Activated T-cell treated with anti-CD3 and anti-CD28 coated beads, Interleukin-2, amount 50 U/mL, for 24 hours (primary cell): ENCODE data around the gene P4HA3.
A peak's percentile ranks its signal among the peaks of the same experiment; 100 is the strongest.
"Not testable (repeated sequence)": the region's sequence is repeated elsewhere in the genome, so short reads cannot be mapped to it uniquely, and the experiment has no call there.

ENCODE experiments used
- DNase-seq: peaks from one replicate; pipeline ENCODE4 v3.0.0-alpha.2; 2020
- H3K27ac Mint-ChIP-seq: 2 replicates; pipeline ENCODE4 v1.8.0; 2020; ENCODE audit warnings: mild to moderate bottlenecking, mixed read lengths
- H3K27me3 Mint-ChIP-seq: 2 replicates; pipeline ENCODE4 v1.8.0; 2020; ENCODE audit warnings: mixed read lengths
- H3K36me3 Mint-ChIP-seq: 2 replicates; pipeline ENCODE4 v1.8.0; 2020; ENCODE audit warnings: low read depth, mixed read lengths
- H3K4me1 Mint-ChIP-seq: 2 replicates; pipeline ENCODE4 v1.8.0; 2020; ENCODE audit warnings: low read depth, mixed read lengths
- H3K4me3 Mint-ChIP-seq: 2 replicates; pipeline ENCODE4 v1.8.0; 2020; ENCODE audit warnings: mild to moderate bottlenecking, moderate library complexity, mixed read lengths
- H3K9me3 Mint-ChIP-seq: 2 replicates; pipeline ENCODE4 v1.8.0; 2020; ENCODE audit warnings: mixed read lengths

Gene P4HA3

GRCh38 chr11:74311352-74311926 lies at the start of gene P4HA3:
Gene P4HA3, minus strand, starts transcription at chr11:74311640. Its CDS starts 29 bp downstream, at chr11:74311611.
- Mint-ChIP-seq H3K27ac (no peak within 1 kb of the TSS), H3K4me1 (peaks cover 6% of the 10 kb centered on the region), H3K9me3 (peaks cover 2% of the 10 kb centered on the region), H3K4me3 (peak within 1 kb of the TSS; percentile 57), H3K36me3 (no peaks in the 10 kb centered on the region), H3K27me3 (peaks cover 57% of the 10 kb centered on the region)
- peak; percentile 76 for DNase-seq

DNA sequence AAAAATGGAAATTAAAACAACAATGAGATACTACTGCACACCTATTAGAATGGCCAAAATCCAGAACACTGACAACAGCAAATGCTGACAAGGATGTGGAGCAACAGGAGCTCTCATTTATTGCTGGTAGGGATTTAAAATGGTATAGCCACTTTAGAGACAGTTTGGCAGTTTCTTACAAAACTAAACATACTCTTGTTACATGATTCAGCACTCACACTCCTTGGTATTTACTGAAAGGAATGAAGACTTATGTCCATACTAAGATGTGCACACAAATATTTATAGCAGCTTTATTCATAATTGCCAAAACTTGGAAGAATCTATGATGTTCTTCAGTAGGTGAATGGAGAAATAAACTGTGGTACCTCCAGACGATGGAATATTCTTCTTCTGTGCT lies 46.0 kb upstream of the P4HA3 start:
- Mint-ChIP-seq H3K4me3 (no peak overlapping the region), H3K27me3 (no peaks in the 10 kb centered on the region), H3K27ac (no peak overlapping the region), H3K4me1 (no peaks in the 10 kb centered on the region), H3K9me3 (no peaks in the 10 kb centered on the region), H3K36me3 (peaks cover 63% of the 10 kb centered on the region)
- no peak for DNase-seq

DNA sequence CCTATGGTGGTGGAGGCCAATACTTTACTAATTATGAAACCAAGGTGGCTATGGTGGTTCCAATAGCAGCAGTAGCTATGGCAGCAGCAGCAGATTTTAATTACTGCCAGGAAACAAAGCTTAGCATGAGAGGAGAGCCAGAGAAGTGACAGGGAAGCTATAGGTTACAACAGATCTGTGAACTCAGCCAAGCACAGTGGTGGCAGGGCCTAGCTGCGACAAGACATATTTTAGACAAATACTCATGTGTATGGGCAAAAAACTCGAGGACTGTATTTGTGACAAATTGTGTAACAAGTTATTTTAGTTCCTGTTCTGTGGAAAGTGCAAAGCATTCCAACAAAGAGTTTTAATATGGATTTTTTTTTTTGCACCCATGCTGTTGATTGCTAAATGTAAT lies 44.2 kb upstream of the P4HA3 start:
- Mint-ChIP-seq H3K4me3 (no peak overlapping the region), H3K27me3 (no peaks in the 10 kb centered on the region), H3K4me1 (no peaks in the 10 kb centered on the region), H3K9me3 (no peaks in the 10 kb centered on the region), H3K27ac (no peak overlapping the region), H3K36me3 (peaks cover 51% of the 10 kb centered on the region)
- no peak for DNase-seq

- Mint-ChIP-seq H3K4me3 (no peak overlapping the region), H3K9me3 (no peaks in the 10 kb centered on the region), H3K4me1 (no peaks in the 10 kb centered on the region), H3K27me3 (no peaks in the 10 kb centered on the region), H3K36me3 (peaks cover 42% of the 10 kb centered on the region), H3K27ac (no peak overlapping the region)
- no peak for DNase-seq
Measured at GRCh38 chr11:74354036-74354435, 42.6 kb upstream of the P4HA3 start.

DNA sequence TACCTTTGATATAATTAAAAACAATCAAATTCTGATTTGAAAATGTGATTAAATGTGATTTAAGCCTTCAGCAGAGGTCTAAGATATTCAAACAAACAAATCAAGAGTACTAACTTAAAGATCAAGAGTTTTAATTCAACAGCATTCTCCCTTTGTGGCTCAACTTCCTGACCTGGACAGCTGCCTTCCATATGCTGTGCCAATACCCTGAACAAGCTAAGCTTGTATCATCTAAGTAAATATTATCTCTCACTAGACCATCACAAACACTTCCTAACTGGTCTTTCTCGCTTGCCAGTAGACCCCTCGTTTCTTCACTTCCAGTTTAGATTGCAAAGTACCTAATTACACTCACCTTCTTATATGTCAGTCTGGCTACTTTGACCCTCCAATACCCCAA lies 35.9 kb upstream of the P4HA3 start:
- DNase-seq = no peak
- H3K27me3 Mint-ChIP-seq = no peaks in the 10 kb centered on the region
- no peaks in the 10 kb centered on the region for H3K4me1 Mint-ChIP-seq
- no peak overlapping the region for H3K27ac Mint-ChIP-seq
- H3K9me3 Mint-ChIP-seq = no peaks in the 10 kb centered on the region
- peaks cover 32% of the 10 kb centered on the region for H3K36me3 Mint-ChIP-seq
- no peak overlapping the region for H3K4me3 Mint-ChIP-seq

GRCh38 chr11:74345420-74345819 lies 34.0 kb upstream of the P4HA3 start:
- H3K36me3 Mint-ChIP-seq = peaks cover 39% of the 10 kb centered on the region
- no peak overlapping the region for H3K27ac Mint-ChIP-seq
- H3K4me3 Mint-ChIP-seq = no peak overlapping the region
- no peaks in the 10 kb centered on the region for H3K9me3 Mint-ChIP-seq
- no peak for DNase-seq
- no peaks in the 10 kb centered on the region for H3K27me3 Mint-ChIP-seq
- H3K4me1 Mint-ChIP-seq = no peaks in the 10 kb centered on the region

GRCh38 chr11:74341921-74342320 lies 30.5 kb upstream of the P4HA3 start:
- Mint-ChIP-seq H3K4me1 (no peaks in the 10 kb centered on the region), H3K27ac (no peak overlapping the region), H3K9me3 (no peaks in the 10 kb centered on the region), H3K4me3 (no peak overlapping the region), H3K27me3 (no peaks in the 10 kb centered on the region), H3K36me3 (peaks cover 57% of the 10 kb centered on the region)
- DNase-seq = no peak

DNA sequence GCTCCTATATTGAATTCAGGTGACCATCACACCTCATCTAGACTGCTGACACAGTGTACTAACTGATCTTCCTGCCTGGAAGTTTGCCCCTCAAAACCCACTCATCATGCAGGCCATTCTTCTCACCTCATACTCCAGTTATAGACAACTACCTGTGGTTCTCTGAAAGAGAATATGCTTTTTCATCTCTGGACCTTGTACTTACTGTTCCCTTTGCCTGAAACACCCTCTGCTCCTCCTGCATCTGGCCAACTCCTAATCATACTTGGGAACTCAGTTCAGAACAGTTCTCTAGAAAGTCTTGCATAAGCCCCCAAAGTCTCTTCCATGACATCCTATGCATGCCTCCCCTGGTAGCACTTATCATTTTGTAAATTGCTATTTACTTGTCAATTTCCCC lies 28.2 kb upstream of the P4HA3 start:
- no peak for DNase-seq
- Mint-ChIP-seq H3K27me3 (no peaks in the 10 kb centered on the region), H3K9me3 (no peaks in the 10 kb centered on the region), H3K4me1 (no peaks in the 10 kb centered on the region), H3K4me3 (no peak overlapping the region), H3K27ac (no peak overlapping the region), H3K36me3 (peaks cover 57% of the 10 kb centered on the region)

DNA sequence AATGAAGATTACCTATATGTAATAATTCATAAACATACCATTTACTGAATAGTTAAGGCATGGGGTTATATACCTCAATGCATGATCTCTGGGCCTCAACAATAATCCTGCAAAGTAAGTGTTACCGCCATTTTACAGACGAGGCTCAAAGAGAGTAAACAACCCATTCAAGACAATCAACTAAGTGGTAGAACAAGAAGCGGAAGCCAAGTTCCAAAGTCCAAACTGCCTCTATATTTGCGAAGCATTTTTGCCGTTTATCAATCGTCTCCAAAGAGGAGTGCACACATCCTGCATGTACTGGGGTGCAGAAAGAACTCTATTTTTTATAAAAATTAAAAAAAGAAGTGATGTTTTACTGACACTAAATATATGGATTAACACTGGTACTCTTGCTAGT lies 27.5 kb upstream of the P4HA3 start:
- peaks cover 50% of the 10 kb centered on the region for H3K36me3 Mint-ChIP-seq
- no peak overlapping the region for H3K4me3 Mint-ChIP-seq
- no peak for DNase-seq
- no peaks in the 10 kb centered on the region for H3K4me1 Mint-ChIP-seq
- no peak overlapping the region for H3K27ac Mint-ChIP-seq
- no peaks in the 10 kb centered on the region for H3K9me3 Mint-ChIP-seq
- no peaks in the 10 kb centered on the region for H3K27me3 Mint-ChIP-seq

- H3K4me1 Mint-ChIP-seq = no peaks in the 10 kb centered on the region
- H3K27ac Mint-ChIP-seq = no peak overlapping the region
- no peak overlapping the region for H3K4me3 Mint-ChIP-seq
- H3K27me3 Mint-ChIP-seq = no peaks in the 10 kb centered on the region
- peaks cover 21% of the 10 kb centered on the region for H3K36me3 Mint-ChIP-seq
- DNase-seq = no peak
- H3K9me3 Mint-ChIP-seq = no peaks in the 10 kb centered on the region
Measured at GRCh38 chr11:74333193-74333592, 21.8 kb upstream of the P4HA3 start.

- no peaks in the 10 kb centered on the region for H3K27me3 Mint-ChIP-seq
- no peak overlapping the region for H3K27ac Mint-ChIP-seq
- no peaks in the 10 kb centered on the region for H3K4me1 Mint-ChIP-seq
- H3K36me3 Mint-ChIP-seq = peaks cover 15% of the 10 kb centered on the region
- DNase-seq = no peak
- no peak overlapping the region for H3K4me3 Mint-ChIP-seq
- H3K9me3 Mint-ChIP-seq = no peaks in the 10 kb centered on the region
Measured at GRCh38 chr11:74332291-74332690, 20.9 kb upstream of the P4HA3 start.

DNA sequence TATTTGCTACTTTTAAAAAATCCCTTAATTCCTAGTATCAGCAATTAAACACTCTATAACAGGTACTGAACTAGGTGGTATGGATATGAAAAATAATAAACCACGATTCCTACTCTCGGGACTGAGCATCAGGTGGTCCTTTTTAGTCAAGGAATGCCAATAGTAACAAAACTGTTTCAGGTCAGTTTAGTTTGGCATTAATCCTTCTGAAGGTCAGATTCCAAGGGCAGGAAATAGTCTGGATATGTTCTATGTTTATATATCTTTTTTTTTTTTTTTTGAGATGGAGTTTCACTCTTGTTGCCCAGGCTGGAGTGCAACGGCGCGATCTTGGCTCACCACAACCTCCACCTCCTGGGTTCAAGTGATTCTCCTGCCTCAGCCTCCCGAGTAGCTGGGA lies 19.6 kb upstream of the P4HA3 start:
- not testable (repeated sequence) for H3K4me1 Mint-ChIP-seq, H3K27me3 Mint-ChIP-seq, DNase-seq, H3K36me3 Mint-ChIP-seq, H3K27ac Mint-ChIP-seq, H3K9me3 Mint-ChIP-seq, H3K4me3 Mint-ChIP-seq

GRCh38 chr11:74330075-74330858 lies 18.8 kb upstream of the P4HA3 start:
- Mint-ChIP-seq H3K36me3 (peaks cover 3% of the 10 kb centered on the region), H3K9me3 (no peaks in the 10 kb centered on the region), H3K4me1 (no peaks in the 10 kb centered on the region), H3K27me3 (no peaks in the 10 kb centered on the region), H3K27ac (peak overlapping the region; percentile 9), H3K4me3 (no peak overlapping the region)
- DNase-seq = no peak

DNA sequence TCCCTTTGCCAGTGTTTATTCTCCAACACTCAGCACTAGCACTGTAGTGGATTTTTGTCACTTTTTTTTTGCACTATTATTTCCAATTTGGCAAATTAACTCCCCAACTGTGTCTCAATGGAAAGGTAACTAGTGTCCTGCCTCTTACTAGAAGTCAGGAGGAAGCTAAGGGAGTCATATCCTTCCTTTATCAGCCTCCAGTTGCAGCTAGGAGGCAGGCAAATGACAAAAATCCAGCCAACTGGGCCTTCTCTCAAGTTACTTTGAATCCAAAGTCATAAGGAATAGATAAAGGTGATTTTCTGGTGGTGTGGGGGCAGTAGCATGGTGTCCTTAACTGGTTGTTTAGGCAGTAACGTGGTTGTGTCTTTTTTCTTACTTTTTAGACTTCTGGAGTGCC lies 15.6 kb upstream of the P4HA3 start:
- no peak for DNase-seq
- H3K36me3 Mint-ChIP-seq = peaks cover 3% of the 10 kb centered on the region
- no peaks in the 10 kb centered on the region for H3K9me3 Mint-ChIP-seq
- H3K27me3 Mint-ChIP-seq = no peaks in the 10 kb centered on the region
- no peaks in the 10 kb centered on the region for H3K4me1 Mint-ChIP-seq
- H3K27ac Mint-ChIP-seq = no peak overlapping the region
- no peak overlapping the region for H3K4me3 Mint-ChIP-seq

- H3K27ac Mint-ChIP-seq = no peak overlapping the region
- H3K27me3 Mint-ChIP-seq = no peaks in the 10 kb centered on the region
- H3K36me3 Mint-ChIP-seq = peaks cover 3% of the 10 kb centered on the region
- DNase-seq = no peak
- no peaks in the 10 kb centered on the region for H3K9me3 Mint-ChIP-seq
- no peaks in the 10 kb centered on the region for H3K4me1 Mint-ChIP-seq
- H3K4me3 Mint-ChIP-seq = no peak overlapping the region
Measured at GRCh38 chr11:74326665-74327064, 15.2 kb upstream of the P4HA3 start.
